Fibroblast of skin of scalp (primary cell): Measurements from ENCODE around the gene PCYT2.

Experiments
- DNase-seq: peaks from one replicate; pipeline ENCODE4 v3.0.0-alpha.2; 2013

PCYT2 gene

GRCh38 chr17:81912441-81913309 is 1.5 kb upstream of the PCYT2 start:
- DNase-seq, result no peak

- DNase-seq, result no peak
Observed at GRCh38 chr17:81911969-81912368, 770 bp upstream of the PCYT2 start.

GRCh38 chr17:81910840-81911276 is 341 bp downstream of the PCYT2 start:
- no peak for DNase-seq

GRCh38 chr17:81909966-81910839 is 996 bp downstream of the PCYT2 start:
- DNase-seq, result no peak

GRCh38 chr17:81909231-81909630 is 2.0 kb downstream of the PCYT2 start:
- DNase-seq, result no peak

DNA sequence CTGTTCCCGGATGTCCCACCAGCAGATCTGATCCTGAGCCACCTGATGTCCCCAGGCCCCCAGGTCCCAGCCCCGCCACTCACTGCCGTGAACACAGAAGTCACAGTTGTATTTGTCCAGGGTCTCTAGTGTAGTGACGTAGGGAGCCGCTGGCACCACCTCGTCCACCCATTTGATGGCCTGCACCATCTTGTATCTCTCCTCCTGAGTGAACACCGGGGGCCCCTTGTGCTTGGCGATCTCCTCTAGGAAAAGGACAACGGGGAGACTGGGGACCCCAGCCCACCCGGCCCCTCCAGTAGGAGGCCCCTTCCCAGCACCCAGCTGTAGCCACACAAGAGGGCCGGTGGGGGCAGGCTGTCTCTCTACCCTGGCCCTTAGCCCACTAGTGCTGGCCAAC is 2.4 kb downstream of the PCYT2 start:
- DNase-seq, result no peak

DNA sequence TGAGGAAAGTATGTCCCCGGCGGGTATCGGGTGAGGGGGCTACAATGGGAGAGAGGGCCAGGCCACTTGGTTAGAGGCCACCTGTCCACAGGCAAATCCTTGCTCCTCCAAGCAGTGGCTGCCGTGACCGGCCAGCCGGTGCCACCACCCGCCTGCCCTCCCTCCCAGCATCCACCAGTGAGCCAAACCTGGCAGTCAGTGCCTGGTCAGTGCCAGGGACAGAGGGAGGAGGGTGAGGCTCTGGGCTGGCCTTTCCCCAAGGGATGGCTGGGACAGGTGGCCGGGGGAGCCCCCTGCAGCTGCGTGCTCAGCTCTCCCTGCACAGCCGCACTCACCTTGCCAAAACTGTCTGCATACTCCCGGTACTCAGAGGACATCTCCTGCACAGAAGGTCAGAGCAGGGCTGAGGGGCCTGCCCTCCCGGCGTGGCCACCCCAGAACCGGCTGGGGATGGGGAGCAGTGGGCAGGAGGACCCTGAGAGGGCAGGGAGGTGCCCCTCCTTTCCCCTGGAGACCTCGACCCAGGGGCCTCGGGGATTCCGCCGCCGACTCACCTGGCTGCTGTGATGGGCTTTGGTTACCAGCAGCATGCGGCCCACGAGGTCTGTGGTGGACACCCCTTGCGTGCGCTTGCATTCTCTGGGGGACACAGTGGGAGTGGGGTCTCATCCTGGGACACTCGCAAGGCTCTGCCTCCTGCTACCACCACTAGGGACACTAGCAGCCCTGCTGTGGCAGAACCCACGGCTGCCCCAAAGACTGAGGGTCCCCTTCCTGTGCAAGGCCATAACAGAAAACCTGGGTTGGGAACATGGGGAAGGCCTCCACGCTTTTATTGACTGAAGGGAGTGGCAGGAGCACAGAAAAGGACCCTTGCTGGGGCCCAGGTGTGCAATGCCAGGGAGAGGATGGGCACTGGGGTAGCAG is 3.7 kb downstream of the PCYT2 start:
- DNase-seq, result no peak

GRCh38 chr17:81906476-81907218 is 4.6 kb downstream of the PCYT2 start:
- no peak for DNase-seq

- no peak for DNase-seq
Observed at GRCh38 chr17:81905993-81906392, 5.2 kb downstream of the PCYT2 start.

DNA sequence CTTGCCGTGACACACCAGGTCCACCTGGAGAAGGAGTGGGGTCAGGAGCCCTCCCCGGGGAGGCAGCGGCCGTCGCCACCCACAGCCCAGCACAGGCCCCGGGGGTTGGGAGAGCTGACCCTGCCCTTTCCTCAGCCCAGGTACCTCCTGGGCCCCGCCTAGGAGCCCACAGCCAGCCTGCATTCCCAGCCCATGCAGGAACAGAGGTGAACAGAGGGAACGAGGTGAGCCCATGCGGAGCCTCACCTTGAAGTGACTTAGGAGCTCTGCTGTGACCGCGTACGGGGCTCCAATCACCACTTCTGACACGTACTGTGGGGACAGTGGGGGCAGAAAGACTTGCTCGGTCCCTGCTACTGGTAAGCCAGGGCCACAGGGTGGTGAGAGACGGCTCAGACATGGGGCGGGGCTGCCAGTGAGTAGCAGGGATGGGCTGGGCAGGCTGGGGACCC is 5.7 kb downstream of the PCYT2 start:
- no peak for DNase-seq

DNA sequence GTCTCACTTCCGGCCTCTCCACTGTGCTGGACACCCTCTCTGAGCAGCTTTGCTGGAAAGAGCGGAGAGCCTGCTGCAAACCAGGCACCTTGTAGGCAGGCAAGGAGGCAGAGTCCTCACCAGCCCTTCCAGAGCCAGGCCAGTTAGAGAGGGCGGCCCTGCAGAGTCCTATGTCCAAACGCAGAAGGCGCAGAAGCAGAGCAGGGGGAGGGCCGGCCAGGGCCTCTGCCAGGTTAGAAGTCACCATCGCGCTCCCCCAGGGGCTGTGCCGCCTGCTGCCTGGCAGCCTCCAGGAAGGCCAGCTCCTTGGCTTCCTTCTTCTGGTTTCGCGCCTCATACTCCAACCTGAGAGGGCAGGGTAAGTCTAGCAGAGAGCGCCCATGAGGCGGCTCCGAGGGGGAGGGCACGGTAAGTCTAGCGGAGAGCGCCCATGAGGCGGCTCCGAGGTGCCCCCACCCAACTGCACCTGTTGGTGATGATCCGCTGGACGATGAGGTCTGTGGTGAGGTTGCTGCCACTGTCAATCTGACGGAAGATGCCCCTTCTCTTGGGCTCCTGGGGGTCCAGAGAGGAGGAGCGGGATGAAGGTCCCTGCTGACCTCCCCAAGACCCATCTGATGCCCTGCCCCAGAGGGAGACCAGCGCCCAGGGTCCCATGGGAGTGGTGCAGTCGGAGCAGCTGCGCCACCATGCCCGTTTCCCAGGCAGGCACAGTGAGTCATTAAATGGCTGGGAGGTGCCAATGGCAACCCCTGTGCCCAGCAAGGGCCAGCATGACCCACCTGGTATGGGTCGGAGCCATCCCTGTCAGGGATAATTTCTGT is 6.4 kb downstream of the PCYT2 start:
- DNase-seq, result no peak

DNA sequence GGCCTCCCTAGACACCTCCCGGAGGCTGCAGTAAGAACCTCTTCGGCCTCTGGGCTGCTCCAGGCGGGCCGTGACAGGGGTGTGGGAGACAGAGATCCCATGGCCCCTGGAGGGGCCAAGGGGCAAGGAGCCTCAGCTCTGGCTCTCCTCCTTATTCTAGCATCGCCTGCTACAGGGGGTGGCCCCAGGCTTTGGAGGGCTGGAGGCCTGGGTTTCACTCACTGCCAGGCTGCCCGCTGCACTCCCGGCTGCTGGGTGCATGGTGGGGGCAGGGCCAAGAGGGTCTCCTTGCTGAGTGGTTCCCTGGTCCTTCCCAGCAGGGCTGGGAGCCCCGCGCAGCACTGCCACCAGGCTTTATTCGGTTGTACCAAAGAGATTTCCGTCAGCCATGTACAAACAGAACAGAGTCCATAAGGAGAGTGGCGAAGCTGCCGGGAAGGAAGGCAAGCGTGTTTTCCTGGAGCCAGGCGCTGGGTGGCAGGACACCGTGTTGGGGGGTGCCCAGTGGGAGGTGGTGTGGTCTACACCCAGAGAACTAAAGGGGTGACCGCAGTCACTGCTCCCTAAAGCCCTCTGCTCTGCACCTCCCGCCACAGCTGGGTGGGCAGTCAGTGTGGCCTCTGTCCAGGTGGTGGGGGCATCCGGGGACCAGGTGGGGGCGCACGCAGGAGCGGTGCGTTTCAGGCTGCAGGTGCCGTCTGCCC is 7.2 kb downstream of the PCYT2 start:
- DNase-seq, result no peak

GRCh38 chr17:81903415-81903831 is 7.8 kb downstream of the PCYT2 start:
- DNase-seq, result no peak

DNA sequence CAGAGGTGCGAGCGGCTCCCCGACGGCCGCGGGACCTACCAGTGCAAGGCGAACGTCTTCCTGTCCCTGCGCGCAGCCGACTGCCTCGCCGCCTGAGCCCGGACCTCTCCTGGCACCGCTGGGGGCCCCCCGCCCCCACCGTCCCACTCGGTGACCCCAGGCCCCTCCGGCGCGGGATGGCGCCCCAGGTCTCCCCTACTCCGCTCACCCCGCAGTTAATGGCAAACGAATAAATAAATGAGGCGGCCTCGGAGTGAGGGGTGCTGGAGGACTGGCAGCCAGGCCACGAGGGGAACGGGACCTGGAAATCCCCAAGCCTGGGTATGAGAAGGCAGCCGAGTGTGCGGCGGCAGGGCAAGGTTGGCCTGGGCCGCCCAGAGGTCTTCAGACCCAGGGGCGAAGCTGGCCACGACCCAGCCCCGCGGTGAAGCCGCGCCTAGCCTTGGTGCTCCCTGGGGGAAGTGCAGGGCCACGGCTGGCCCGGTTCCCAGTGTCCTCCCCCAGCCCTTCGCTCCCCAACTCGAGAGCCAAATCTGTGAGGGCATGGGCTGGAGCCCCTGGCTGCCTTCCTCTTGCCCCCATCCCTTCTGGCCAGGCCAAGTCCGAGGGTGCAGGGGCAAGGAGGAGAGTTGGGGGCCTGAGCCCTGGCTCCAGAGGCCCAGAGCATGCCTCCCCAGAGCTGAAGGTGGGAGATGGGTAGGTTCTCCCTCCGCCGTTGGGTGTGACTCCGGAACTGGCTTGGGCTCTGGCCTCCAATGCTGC is 8.4 kb downstream of the PCYT2 start:
- no peak for DNase-seq

DNA sequence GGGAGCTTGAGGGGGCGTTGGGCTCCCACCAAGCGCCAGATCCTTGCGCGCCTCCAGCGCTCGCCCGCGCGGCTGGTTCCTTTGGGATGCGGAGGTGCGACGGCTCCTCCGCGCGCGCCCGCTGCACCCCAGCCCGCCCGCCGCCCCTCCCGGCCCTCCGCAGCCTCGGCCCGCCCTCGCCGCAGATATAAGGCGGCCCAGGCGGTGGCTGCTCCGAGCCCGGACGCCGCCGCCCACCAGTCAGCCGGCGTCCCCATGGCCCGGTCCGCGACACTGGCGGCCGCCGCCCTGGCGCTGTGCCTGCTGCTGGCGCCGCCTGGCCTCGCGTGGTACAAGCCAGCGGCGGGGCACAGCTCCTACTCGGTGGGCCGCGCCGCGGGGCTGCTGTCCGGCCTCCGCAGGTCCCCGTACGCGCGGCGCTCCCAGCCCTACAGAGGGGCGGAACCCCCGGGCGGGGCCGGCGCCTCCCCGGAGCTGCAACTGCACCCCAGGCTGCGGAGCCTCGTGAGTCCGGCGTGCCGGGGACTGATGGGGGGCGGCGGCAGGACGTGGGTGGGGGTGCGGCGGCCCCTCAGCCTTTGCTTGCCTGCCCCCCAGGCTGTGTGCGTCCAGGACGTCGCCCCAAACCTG is 9.1 kb downstream of the PCYT2 start, which contains the start of gene NPB:
Gene NPB, plus strand, starts transcription at position 216 of the 630 bp plus-strand sequence. Its CDS starts 40 bp downstream, at position 256.
- no peak for DNase-seq

DNA sequence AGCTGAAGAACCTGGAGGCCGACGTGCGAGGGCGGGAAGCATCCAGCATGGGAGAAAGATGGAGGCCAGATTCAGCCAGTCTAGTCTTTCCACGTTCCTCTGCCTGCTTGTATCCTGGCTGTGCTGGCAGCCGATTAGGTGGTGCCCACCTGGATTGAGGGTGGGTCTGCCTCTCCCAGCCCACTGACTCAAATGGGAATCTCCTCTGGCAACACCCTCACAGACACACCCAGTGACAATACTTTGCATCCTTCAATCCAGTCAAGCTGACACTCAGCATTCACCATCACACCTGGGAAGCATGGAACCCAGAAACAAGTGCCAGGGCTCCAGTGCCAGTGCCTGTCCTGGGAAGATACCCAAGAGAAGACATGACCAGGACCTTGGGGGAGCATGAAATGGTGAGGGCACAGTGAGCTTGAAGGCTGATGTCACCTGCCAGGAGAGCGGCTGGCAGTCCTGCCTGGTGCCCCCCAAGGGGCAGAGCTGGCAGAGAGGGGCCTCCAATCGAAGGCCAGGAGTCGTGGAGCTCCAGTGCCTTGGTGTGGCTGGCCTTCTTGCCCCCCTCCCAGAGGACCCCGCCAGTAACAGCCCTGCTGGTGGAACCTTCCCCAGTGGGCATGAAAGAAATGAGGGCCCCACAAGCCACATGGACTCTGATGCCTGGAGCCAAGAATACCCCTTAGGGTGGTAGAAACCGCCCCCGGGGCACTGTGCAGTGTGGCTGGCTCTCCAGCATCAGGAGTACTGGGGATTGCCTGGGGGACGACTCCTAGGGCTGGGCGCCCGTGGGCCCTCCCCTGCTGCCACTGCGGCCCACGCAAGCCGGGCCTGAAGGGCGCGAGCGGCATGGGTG is 9.8 kb downstream of the PCYT2 start:
- DNase-seq, result no peak

GRCh38 chr17:81900181-81900820 is 10.9 kb downstream of the PCYT2 start:
- DNase-seq, result no peak
